A673 (cell line): Measurements from ENCODE around the gene SLC39A6.

Experiments
- EZH2 ChIP-seq: fragments of 200-600 bp; sonication (generic); IDR thresholded peaks from 2 replicates; pipeline ENCODE4 v1.6.1; 2017; ENCODE audit warnings: borderline replicate concordance, low read depth, mild to moderate bottlenecking, mixed read lengths, antibody characterized with exemption, low read length; ENCODE audit not compliant: poor library complexity, severe bottlenecking
- TF ChIP-seq, protein P1 (sequence below): fragments of 300-800, 200-600 bp; sonication (generic); conservative IDR thresholded peaks from 2 replicates; pipeline ENCODE4 v1.5.1; 2017; ENCODE audit warnings: low read depth, mild to moderate bottlenecking, antibody characterized with exemption, low read length, moderate library complexity, mixed read lengths

GRCh38 chr18:36129300-36130038 is at the start of gene SLC39A6, which contains the start of gene ELP2:
- TF ChIP-seq, protein P1, sequence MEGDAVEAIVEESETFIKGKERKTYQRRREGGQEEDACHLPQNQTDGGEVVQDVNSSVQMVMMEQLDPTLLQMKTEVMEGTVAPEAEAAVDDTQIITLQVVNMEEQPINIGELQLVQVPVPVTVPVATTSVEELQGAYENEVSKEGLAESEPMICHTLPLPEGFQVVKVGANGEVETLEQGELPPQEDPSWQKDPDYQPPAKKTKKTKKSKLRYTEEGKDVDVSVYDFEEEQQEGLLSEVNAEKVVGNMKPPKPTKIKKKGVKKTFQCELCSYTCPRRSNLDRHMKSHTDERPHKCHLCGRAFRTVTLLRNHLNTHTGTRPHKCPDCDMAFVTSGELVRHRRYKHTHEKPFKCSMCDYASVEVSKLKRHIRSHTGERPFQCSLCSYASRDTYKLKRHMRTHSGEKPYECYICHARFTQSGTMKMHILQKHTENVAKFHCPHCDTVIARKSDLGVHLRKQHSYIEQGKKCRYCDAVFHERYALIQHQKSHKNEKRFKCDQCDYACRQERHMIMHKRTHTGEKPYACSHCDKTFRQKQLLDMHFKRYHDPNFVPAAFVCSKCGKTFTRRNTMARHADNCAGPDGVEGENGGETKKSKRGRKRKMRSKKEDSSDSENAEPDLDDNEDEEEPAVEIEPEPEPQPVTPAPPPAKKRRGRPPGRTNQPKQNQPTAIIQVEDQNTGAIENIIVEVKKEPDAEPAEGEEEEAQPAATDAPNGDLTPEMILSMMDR = no peak
- TF ChIP-seq EZH2 = no peak
